Measurements from ENCODE around the gene KBTBD7. TPM values are rescaled to one million over a fixed set of nuclear protein-coding genes. Genes with fewer than 3 reads are reported as not detected.

KBTBD7 gene
- polyA plus RNA-seq, 1 of the 3 experiments (the other 2 are of a cell fraction): 1.3 TPM

DNA sequence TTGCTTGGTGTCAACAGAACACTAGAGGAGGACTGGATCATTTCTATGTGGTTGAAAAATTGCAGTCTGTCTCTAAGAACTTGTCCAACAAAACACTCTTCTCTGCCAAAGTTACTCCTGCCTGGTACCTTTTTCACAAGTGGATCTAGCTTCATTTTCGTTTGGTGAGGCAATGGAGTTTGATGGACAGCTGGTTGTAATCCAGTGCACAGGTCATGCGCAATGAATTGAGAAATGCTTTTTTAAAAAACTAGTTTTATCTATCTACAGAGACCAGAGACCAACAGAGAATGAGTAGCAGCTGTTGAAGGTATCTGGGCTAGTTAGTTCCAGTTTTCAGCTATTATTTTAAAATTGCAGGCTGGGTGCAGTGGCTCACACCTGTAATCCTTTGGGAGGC lies 49.8 kb downstream of the KBTBD7 start (continued):
- TF ChIP-seq GATA2 (CRISPR knock-in tag; IDR thresholded peaks at IDR 0.05): no peak

Other genes starting within 250 kb of the KBTBD7 start
- gene ELF1, start 175.3 kb downstream of the KBTBD7 start, polyA plus RNA-seq (2012; rRNA removed): 11.1 and 11.6 TPM in 2 replicates
- 6.4 and 6.8 TPM in 2 replicates for gene WBP4, start 133.1 kb downstream of the KBTBD7 start, polyA plus RNA-seq (2012; rRNA removed)
- 1.9 and 2.4 TPM in 2 replicates for gene KBTBD6, start 61.8 kb downstream of the KBTBD7 start, polyA plus RNA-seq (2012; rRNA removed)
- 9.2 and 13.6 TPM in 2 replicates for gene MTRF1, start 69.0 kb upstream of the KBTBD7 start, polyA plus RNA-seq (2012; rRNA removed)
- 4.4 and 7.4 TPM in 2 replicates for gene NAA16, start 116.7 kb upstream of the KBTBD7 start, polyA plus RNA-seq (2012; rRNA removed)